Measurements from ENCODE around the gene COL4A2.

COL4A2 gene

GRCh38 chr13:110435331-110435730 is 128.2 kb downstream of the COL4A2 start:
- H3K4me3 ChIP-seq (replicated peaks; ENCODE audit: low read depth, low read length), result no peak overlapping the region
- no peak for TF ChIP-seq CTCF (IDR thresholded peaks at IDR 0.05; ENCODE audit: low read depth, low read length, missing control alignments)
- DNase-seq (ENCODE audit: extremely low read depth, low read depth), result no peak

- H3K4me3 ChIP-seq (replicated peaks; ENCODE audit: low read depth, low read length), result no peak overlapping the region
- DNase-seq (ENCODE audit: extremely low read depth, low read depth), result no peak
- TF ChIP-seq CTCF (IDR thresholded peaks at IDR 0.05; ENCODE audit: low read depth, low read length, missing control alignments), result no peak
Observed at GRCh38 chr13:110436276-110436675, 129.2 kb downstream of the COL4A2 start.

- DNase-seq (ENCODE audit: extremely low read depth, low read depth), result no peak
- H3K4me3 ChIP-seq (replicated peaks; ENCODE audit: low read depth, low read length), result no peak overlapping the region
- TF ChIP-seq CTCF (IDR thresholded peaks at IDR 0.05; ENCODE audit: low read depth, low read length, missing control alignments), result no peak
Observed at GRCh38 chr13:110436786-110437370, 129.8 kb downstream of the COL4A2 start.

- no peak overlapping the region for H3K4me3 ChIP-seq (replicated peaks; ENCODE audit: low read depth, low read length)
- DNase-seq (ENCODE audit: extremely low read depth, low read depth), result no peak
- no peak for TF ChIP-seq CTCF (IDR thresholded peaks at IDR 0.05; ENCODE audit: low read depth, low read length, missing control alignments)
Observed at GRCh38 chr13:110438211-110438610, 131.1 kb downstream of the COL4A2 start.

- TF ChIP-seq CTCF (IDR thresholded peaks at IDR 0.05; ENCODE audit: low read depth, low read length, missing control alignments), result no peak
- H3K4me3 ChIP-seq (replicated peaks; ENCODE audit: low read depth, low read length), result no peak overlapping the region
- DNase-seq (ENCODE audit: extremely low read depth, low read depth), result no peak
Observed at GRCh38 chr13:110438776-110439175, 131.7 kb downstream of the COL4A2 start.

- no peak for TF ChIP-seq CTCF (IDR thresholded peaks at IDR 0.05; ENCODE audit: low read depth, low read length, missing control alignments)
- DNase-seq (ENCODE audit: extremely low read depth, low read depth), result no peak
- H3K4me3 ChIP-seq (replicated peaks; ENCODE audit: low read depth, low read length), result no peak overlapping the region
Observed at GRCh38 chr13:110440946-110441731, 134.1 kb downstream of the COL4A2 start.
